Stimulated activated CD4-positive, alpha-beta T cell treated with anti-CD3 and anti-CD28 coated beads, TNF-alpha, amount 100 ng/mL, for 48 hours (primary cell): Measurements from ENCODE around the gene KLK8.

Experiments used
- DNase-seq, 3 donors: peaks; one replicate each; pipeline ENCODE4 v3.0.0-alpha.2; 2020; ENCODE audit warnings: low read depth in 3 of 3

Gene KLK8

DNA sequence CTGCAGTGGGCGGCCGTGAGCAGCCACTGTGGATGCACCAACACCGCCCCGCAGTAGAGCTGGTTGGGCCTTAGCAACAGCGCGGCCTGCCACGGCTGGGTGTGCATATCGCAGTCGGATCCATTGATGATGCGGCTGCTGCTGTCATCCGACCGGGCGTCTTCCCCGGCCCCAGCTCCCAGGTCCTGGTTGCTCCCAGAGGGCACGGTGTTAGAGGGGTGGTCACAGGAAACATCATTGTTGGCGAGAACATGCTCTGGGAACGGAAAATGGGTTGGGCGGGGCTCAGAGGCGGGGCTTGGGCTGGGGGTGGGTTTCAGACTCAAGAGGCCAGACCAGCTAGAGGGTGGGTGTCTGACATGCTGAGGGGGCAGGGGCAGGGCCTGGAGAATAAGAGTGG, 51.5 kb downstream of the KLK8 start:
- DNase-seq, result no peak

- DNase-seq, result no peak
Observed at GRCh38 chr19:50947123-50947522, 54.3 kb downstream of the KLK8 start.
